ENCODE results near the gene MRPS2.
"Not testable (repeated sequence)": the region's sequence is repeated elsewhere in the genome, so short reads cannot be mapped to it uniquely, and the experiment has no call there.

Gene MRPS2

DNA sequence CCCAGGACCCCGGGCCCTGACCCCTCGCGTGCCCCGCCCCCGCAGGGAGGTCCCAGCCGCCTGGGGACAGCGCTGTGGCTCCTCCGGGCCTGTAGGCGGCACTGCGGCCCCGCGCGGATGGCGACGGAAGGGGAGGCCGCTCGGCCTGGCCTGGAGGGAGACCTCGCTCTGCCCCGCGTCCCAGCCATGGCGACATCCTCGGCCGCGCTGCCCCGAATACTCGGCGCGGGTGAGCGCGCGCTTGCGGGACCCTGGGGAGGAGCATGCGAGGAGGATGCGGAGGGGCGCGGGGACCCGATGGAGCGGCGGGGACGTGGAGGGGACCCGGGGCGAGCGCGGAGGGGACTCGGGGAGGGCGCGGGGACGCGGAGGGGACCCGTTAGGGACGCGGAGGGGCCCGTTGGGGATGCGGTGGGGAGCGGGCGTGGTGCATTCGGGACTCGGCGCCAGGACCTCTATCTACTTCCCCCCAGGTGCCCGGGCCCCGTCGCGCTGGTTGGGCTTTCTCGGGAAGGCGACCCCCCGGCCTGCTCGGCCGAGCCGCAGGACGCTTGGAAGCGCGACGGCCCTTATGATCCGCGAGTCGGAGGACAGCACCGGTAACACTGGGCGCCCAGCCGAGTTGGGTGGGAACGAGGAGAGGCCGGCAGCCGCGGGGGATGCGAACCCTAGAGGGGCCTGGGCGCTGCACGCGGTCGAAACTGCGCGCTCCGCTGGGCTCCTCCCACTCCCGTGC lies at the start of gene MRPS2:
Gene MRPS2, plus strand, starts transcription at position 158 of the 736 bp plus-strand sequence. Its CDS starts 29 bp downstream, at position 187.
- H3K27ac Mint-ChIP-seq, result peak within 1 kb of the TSS; percentile 98
- peaks cover 21 to 43% of the 10 kb centered on the region in 2 donors for H3K4me1 Mint-ChIP-seq
- H3K9me3 Mint-ChIP-seq, result no peaks in the 10 kb centered on the region
- DNase-seq, result peak; percentile 88
- ATAC-seq (replicated peaks), result peak; percentile 89 to 92
- H3K4me3 Mint-ChIP-seq, result peak within 1 kb of the TSS; percentile 89 to 96
- H3K36me3 Mint-ChIP-seq, result peaks cover 32 to 43% of the 10 kb centered on the region in 2 donors
- peaks cover 7 to 9% of the 10 kb centered on the region in 2 donors for H3K27me3 Mint-ChIP-seq

DNA sequence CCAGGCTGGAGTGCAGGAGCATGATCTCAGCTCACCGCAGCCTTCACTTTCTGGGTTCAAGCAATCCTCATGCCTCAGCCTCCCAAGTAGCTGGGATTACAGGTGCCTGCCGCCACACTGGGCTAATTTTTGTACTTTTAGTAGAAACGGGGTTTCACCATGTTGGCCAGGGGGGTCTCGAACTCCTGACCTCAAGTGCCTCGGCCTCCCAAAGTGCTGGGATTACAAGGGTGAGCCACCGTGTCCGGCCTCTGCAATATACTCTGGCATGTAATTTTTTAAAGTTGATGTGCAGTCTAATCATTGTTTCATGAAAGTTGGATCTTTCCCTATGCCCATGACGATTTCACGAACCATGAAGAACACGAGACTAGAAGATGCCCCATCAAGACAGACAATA lies 49.5 kb upstream of the MRPS2 start:
- H3K4me3 Mint-ChIP-seq, result no peak overlapping the region
- no peak overlapping the region for H3K27ac Mint-ChIP-seq
- ATAC-seq (replicated peaks) (no peak), DNase-seq (no peak)
- peaks cover 16 to 17% of the 10 kb centered on the region in 2 donors for H3K27me3 Mint-ChIP-seq
- H3K4me1 Mint-ChIP-seq, result no peaks in the 10 kb centered on the region
- no peaks in the 10 kb centered on the region for H3K36me3 Mint-ChIP-seq
- H3K9me3 Mint-ChIP-seq, result peaks cover 4 to 5% of the 10 kb centered on the region in 2 donors

DNA sequence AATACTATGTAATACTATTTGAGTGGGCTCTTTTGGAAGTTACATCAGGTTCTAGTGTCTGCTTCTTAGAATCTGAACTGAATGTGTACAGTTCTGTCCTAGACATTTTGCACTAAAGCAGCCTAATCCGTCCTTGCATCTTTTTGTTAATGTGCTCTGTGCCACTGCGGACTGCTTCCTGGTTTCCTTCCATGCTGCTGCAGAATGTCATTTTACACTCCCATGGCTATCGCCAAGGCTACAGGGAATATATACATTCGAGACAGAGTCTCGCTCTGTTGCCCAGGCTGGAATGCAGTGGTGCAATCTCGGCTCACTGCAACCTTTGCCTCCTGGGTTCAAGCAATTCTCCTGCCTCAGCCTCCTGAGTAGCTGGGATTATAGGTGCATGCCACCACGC lies 48.6 kb upstream of the MRPS2 start:
- not testable (repeated sequence) for DNase-seq; H3K36me3 Mint-ChIP-seq; H3K4me1 Mint-ChIP-seq; H3K9me3 Mint-ChIP-seq; ATAC-seq (replicated peaks); H3K27ac Mint-ChIP-seq; H3K4me3 Mint-ChIP-seq
- H3K27me3 Mint-ChIP-seq, result peaks cover 19 to 26% of the 10 kb centered on the region in 2 donors

DNA sequence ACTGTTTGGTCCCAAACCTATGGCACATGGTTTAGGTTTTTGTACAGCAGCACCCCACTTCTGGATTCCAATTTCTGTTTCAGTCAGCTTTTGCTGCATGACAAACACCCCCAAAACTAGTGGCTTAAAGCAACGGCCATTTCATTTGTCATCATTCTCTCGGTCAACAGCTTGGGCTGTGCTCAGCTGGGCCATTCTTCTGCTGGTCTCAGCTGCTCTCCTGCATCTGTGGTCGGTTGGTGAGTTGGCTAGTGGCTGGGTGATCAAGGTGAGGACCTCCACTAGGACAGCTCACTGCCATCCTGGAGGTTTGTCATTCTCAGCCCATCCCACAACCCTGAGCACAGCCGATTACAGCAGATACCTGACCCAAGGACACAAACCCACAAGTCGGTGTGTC lies 45.7 kb upstream of the MRPS2 start:
- Mint-ChIP-seq H3K4me3 (no peak overlapping the region), H3K27ac (no peak overlapping the region), H3K27me3 (peaks cover 40 to 43% of the 10 kb centered on the region in 2 donors), H3K36me3 (peaks cover 0 to 2% of the 10 kb centered on the region in 2 donors), H3K4me1 (no peaks in the 10 kb centered on the region), H3K9me3 (peaks cover 8% of the 10 kb centered on the region in 2 donors)
- DNase-seq, result no peak
- no peak for ATAC-seq (replicated peaks)

DNA sequence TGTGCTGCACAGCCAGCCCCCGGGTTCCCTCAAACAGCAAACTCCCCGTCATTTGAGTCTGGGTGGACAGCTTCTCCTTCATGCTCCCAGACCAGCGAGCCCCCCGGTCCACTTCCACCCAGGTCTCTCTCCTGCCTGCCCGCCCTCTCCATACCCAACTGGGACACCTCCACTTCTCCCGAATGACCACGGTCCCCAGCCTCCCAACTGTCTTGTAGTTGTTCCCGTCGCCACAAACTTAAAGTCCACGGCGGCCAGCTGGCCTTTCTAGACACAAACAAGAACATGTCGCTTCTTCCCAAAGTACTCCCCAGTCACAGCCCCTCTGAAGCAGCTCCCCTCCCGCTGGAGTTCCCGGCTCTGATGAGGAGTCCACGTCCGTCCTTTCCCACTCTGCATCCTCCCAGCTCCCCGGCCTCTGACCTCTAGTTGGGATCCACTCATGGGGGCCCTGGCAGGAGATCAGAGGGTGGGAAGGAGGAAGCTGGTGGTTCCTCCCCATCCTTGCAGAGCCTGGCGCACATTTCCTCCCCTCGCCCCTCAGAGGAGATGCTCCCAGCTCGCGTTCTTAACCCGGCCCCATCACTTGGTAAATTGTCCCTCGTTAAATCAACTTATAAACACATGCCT lies 45.0 kb upstream of the MRPS2 start:
- Mint-ChIP-seq H3K9me3 (peaks cover 8% of the 10 kb centered on the region in 2 donors), H3K36me3 (peaks cover 0 to 2% of the 10 kb centered on the region in 2 donors), H3K27ac (no peak overlapping the region), H3K27me3 (peaks cover 46 to 51% of the 10 kb centered on the region in 2 donors), H3K4me1 (no peaks in the 10 kb centered on the region), H3K4me3 (no peak overlapping the region)
- DNase-seq (no peak), ATAC-seq (replicated peaks) (no peak)

DNA sequence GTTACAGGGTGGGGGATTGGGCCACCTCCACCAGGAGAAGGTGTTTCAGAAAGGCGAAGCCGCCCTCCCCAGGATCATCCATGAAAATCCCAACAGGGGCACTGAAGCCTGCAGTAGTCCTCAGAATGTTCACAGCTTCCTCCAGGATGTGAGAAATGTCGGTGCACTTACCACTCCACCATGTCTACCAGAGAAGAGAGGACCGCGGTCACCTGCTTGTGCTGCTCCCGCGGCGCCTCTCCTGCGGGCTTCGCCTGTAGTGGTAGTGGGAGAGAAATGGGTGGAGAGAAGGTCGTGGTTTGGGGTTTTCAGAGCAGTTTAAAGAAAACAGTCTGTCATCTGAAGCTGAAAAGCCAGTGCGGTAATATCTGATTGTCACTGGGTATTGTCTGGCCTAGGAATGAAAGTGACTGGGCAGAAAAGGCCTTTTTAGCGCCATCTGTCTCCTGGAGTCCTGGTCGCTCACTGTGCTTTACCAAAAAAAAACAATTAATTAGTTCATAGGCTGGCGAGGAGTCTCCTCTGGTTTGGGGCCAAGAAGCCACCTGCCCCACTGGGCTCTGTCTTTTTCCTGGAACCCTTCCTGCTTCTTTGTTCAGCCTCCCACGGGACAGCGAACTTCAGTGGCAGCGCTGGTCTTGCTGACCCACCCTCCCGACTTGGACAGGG lies 43.9 kb upstream of the MRPS2 start:
- no peak for DNase-seq

DNA sequence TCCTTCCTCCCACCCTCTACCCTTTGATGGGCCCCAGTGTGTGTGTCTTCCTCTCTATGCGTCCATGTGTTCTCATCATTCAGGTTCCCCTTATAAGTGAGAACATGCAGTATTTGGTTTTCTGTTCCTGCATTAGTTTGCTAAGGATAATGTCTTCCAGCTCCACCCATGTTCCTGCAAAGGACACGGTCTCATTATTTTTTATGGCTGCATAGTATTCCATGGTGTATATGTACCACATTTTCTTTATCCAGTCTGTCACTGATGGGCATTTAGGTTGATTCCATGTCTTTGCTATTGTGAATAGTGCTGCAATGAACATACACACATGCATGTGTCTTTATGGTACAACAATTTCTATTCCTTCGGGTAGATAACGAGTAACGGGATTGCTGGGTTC lies 42.0 kb upstream of the MRPS2 start:
- not testable (repeated sequence) for H3K36me3 Mint-ChIP-seq; H3K4me3 Mint-ChIP-seq; H3K9me3 Mint-ChIP-seq; H3K27ac Mint-ChIP-seq; ATAC-seq (replicated peaks); H3K4me1 Mint-ChIP-seq; DNase-seq
- H3K27me3 Mint-ChIP-seq, result peaks cover 60 to 77% of the 10 kb centered on the region in 2 donors

More for the DNA sequence above, 43.9 kb upstream of the MRPS2 start:
- H3K27me3 Mint-ChIP-seq, result peaks cover 52 to 61% of the 10 kb centered on the region in 2 donors
- H3K9me3 Mint-ChIP-seq, result peaks cover 8% of the 10 kb centered on the region in 2 donors
- H3K36me3 Mint-ChIP-seq, result peaks cover 0 to 2% of the 10 kb centered on the region in 2 donors
- H3K27ac Mint-ChIP-seq, result no peak overlapping the region
- no peaks in the 10 kb centered on the region for H3K4me1 Mint-ChIP-seq
- no peak overlapping the region for H3K4me3 Mint-ChIP-seq
- no peak for ATAC-seq (replicated peaks)

DNA sequence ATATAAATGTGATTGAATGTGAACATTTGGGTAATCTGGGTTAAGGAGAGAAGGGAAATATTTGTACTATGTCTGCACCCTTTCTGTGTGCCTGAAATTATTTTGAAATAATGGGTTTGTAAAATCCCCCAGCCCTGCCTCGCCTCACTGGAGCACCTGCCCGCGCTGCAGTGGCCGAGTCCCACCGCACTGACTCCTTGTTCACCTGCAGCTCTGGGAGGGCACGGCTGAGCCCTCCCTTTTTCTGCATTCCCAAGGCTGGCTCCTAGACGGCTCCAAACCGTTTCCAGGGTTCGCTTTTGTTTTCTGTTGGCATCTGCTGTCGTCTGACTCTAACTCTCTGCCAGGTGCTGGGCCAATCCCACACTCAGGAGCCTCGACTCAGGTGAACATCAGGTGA lies 38.5 kb upstream of the MRPS2 start:
- Mint-ChIP-seq H3K27ac (no peak overlapping the region), H3K4me1 (no peaks in the 10 kb centered on the region), H3K27me3 (peaks cover 63 to 64% of the 10 kb centered on the region in 2 donors), H3K4me3 (no peak overlapping the region), H3K36me3 (peaks cover 0 to 2% of the 10 kb centered on the region in 2 donors), H3K9me3 (peaks cover 3 to 4% of the 10 kb centered on the region in 2 donors)
- no peak for DNase-seq
- no peak for ATAC-seq (replicated peaks)

DNA sequence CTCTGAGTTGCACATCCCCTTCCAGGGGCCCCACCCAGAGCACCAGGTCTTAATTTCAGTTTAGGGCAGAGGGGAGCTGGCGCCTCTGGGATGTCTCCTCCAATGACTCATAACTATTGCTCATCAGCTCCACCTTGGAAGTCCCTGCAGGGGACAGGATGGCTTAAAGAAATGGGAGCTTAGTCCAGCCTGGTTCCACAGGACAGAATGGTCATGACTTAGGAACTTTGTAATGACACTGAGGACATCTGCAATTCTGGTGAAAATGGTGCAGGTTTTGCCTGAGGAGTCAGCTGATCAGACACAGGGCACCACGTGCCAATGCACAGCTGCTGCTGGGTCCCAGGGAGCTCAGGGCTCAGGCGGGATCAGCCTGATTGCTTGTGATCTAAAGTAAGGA lies 37.3 kb upstream of the MRPS2 start:
- DNase-seq (no peak), ATAC-seq (replicated peaks) (no peak)
- Mint-ChIP-seq H3K4me3 (no peak overlapping the region), H3K36me3 (peaks cover 0 to 2% of the 10 kb centered on the region in 2 donors), H3K27me3 (peaks cover 55 to 62% of the 10 kb centered on the region in 2 donors), H3K4me1 (no peaks in the 10 kb centered on the region), H3K27ac (no peak overlapping the region), H3K9me3 (peaks cover 3 to 4% of the 10 kb centered on the region in 2 donors)

DNA sequence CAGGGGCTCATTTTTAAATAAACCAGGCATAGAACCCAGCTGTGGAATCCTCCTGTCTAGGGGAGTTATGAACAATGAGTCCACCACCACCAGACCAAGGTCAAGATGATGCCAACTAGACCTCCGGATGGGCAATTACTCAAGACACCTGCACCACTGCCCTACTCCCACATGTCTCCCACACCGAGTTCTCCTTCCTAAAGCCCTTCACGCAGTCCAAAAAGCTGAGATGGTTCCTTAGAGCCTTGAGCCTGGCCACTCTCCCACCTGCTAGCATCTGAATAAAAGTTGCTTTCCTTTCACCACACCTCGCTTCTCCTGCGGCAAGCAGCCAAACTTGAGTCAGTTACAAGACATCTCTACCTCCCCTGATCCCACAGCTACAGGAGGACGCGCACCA lies 36.3 kb upstream of the MRPS2 start:
- no peak overlapping the region for H3K4me3 Mint-ChIP-seq
- no peak overlapping the region for H3K27ac Mint-ChIP-seq
- H3K9me3 Mint-ChIP-seq, result no peaks in the 10 kb centered on the region
- peaks cover 63 to 64% of the 10 kb centered on the region in 2 donors for H3K27me3 Mint-ChIP-seq
- no peaks in the 10 kb centered on the region for H3K36me3 Mint-ChIP-seq
- H3K4me1 Mint-ChIP-seq, result peaks cover 0 to 2% of the 10 kb centered on the region in 2 donors
- ATAC-seq (replicated peaks) (no peak), DNase-seq (no peak)

DNA sequence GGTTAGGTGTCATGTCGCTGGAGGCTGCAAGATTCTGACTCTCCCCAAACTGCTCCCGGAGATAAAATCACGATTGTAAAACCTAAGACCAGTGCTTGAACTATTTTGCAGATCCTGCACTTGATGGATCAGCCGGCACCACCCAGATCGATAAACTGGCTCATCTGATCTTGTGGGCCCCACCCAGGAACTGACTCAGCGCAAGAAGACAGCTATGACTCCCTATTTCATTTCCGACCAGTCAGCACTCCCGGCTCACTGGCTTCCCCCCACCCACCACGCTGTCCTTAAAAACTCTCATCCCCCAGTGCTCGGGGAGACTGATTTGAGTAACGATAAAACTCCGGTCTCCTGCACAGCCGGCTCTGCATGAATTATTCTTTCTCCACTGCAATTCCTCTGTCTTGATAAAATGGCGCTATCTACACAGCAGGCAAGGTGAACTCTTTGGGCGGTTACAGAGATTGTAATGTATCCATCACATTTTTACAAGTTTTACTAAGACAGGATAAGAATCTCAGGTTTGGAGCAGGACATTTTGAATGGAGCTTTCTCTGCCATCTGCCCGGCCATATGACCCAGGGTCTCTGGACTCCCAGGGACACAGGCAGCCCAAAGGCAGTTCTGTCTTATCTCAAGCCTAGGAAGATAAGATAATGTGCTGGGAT lies 31.5 kb upstream of the MRPS2 start:
- H3K27ac Mint-ChIP-seq, result no peak overlapping the region
- H3K4me3 Mint-ChIP-seq, result no peak overlapping the region
- peaks cover 51 to 52% of the 10 kb centered on the region in 2 donors for H3K27me3 Mint-ChIP-seq
- H3K36me3 Mint-ChIP-seq, result no peaks in the 10 kb centered on the region
- ATAC-seq (replicated peaks) (no peak), DNase-seq (no peak)
- H3K4me1 Mint-ChIP-seq, result peaks cover 0 to 3% of the 10 kb centered on the region in 2 donors
- no peaks in the 10 kb centered on the region for H3K9me3 Mint-ChIP-seq

DNA sequence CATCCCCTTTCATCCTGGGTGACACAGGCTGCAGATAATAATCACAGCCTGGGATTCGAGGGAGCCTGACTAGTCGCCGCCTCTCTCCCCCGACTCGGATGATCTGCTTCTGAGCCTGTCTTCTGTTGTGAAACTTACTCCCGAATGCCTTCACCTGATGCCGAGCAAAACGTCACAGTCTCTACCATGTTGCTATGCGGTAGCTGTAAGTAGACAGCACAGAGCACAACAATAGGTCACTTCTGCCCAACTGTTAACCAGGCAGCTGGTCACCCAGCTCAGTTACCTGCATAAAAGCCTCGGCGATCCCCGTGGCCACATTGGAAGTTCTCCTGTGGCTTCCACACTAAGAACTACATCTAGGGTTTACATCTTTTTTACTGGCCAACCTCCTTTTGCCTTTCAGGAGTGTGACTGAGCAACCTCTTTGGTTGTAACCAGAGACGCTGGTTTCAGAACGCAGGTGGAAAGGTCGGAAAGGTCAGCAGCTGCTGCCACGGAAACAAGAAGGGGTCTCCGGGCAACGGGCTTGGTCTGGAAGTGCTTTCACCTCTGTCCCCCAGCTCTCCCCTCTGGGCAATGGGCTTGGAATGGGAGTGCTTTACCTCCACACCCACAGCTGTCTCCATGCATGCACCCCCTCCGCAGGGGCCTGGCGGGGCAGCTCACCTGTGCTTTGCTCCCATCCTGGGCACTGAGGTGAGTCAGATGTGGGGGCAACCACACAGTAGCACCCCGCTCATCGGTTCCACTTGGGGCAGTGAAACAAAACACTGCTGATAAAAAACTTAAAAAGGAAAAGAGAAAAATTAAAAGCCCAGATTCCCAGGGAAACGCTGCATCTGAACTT lies 28.5 kb upstream of the MRPS2 start:
- H3K36me3 Mint-ChIP-seq, result no peaks in the 10 kb centered on the region
- no peak for ATAC-seq (replicated peaks)
- H3K4me3 Mint-ChIP-seq, result no peak overlapping the region
- no peaks in the 10 kb centered on the region for H3K9me3 Mint-ChIP-seq
- H3K4me1 Mint-ChIP-seq, result peaks cover 0 to 3% of the 10 kb centered on the region in 2 donors
- no peak overlapping the region for H3K27ac Mint-ChIP-seq
- peaks cover 41 to 53% of the 10 kb centered on the region in 2 donors for H3K27me3 Mint-ChIP-seq
- no peak for DNase-seq

DNA sequence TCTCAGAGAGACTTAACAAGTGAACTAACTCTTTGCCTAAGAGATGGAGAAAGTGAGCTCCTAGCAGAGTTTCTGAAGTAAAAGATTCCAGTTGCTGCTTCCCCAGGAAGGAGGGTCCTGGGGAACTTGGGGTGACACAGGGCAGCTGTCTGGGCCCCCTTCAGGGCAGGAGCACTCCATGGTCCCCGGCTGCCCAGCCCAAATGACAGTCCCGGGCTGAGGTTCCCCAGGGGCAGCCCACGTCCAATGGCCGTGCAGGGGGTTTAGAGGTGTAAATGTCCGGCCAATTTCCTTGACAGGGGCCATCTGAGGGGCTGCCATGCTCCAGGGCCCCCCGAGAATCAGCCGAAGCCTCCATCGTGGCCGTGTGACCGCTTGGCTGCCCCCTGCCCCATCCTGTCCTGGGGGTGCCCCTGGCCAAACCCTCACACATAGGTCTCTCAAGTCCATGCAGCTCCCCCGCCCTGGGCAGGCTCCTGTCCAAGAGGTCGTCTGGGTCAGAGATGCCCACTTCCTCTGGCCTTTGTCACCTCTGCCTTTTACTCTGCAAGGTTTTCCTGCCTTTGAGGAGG lies 26.4 kb upstream of the MRPS2 start:
- ATAC-seq (replicated peaks) (no peak), DNase-seq (no peak)
- peaks cover 31 to 58% of the 10 kb centered on the region in 2 donors for H3K27me3 Mint-ChIP-seq
- peaks cover 3% of the 10 kb centered on the region in 2 donors for H3K36me3 Mint-ChIP-seq
- H3K4me3 Mint-ChIP-seq, result no peak overlapping the region
- H3K27ac Mint-ChIP-seq, result no peak overlapping the region
- no peaks in the 10 kb centered on the region for H3K9me3 Mint-ChIP-seq
- peaks cover 5% of the 10 kb centered on the region in 2 donors for H3K4me1 Mint-ChIP-seq
